Stimulated activated CD8-positive, alpha-beta memory T cell treated with anti-CD3 and anti-CD28 coated beads, Interleukin-7, amount 100 ng/mL, for 1 hour (primary cell): ENCODE data around the gene HEATR5A.
"Not testable (repeated sequence)": the region's sequence is repeated elsewhere in the genome, so short reads cannot be mapped to it uniquely, and the experiment has no call there.

Source experiments
- DNase-seq, 2 donors: peaks; one replicate each; pipeline ENCODE4 v3.0.0-alpha.2; 2020; ENCODE audit warnings: low read depth in 2 of 2

Gene HEATR5A

DNA sequence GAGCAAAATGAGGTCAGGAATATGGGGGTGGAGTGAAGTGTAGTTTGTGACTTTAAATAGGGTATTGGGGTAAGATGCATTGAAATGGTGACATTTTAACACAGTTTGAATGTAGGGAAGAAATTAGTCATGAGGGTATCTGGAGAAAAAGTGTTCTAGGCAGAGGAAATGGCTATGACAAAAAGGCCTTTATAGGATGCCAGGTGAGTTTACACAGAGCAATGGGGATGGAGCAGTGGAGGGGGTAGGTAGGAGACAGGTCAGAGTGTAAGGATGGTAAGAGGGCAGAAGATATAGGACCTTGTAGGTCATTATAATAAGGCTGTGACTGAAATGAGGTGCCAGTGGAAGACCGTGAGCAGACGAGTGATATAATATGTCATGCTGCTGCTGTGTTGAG is 30.4 kb downstream of the HEATR5A start:
- no peak for DNase-seq

- DNase-seq, result no peak
Observed at GRCh38 chr14:31388687-31389413, 31.5 kb downstream of the HEATR5A start.

DNA sequence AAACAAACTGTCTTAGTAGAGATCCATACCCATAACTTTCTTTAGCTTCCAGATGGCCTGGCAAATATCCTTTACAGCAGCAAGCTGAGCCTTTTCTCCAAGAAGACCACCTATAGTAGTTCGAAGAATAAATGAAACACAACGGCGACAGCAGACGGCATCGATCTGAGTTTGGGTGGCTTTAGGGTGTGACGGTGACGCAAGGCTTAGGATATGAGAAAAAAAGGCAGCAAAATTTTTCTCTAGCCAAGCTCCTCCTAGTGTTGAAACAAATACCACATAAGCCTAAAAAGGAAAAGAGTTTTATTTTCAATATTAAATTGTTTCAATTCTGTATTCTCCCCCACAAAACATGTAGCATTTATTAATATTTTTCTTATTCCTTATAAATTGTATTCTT is 33.3 kb downstream of the HEATR5A start:
- DNase-seq, result no peak

DNA sequence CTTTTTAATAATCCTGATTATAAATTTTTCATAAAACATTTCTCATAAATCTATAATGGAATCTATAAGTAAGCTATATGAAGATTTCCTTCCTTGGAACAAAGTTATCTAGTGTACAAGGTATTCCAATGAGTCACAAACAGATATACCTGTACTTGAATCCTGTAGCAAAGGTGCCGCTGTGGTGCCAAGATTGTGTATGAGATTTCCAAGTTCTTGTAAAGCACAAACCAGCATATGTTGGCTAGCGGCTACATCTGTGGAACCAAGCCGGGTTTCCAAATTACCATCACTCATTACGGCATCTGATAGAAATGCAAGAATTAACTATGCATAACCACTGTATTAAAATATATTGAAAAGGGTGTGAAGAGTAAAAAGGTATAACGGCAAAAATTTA is 34.1 kb downstream of the HEATR5A start:
- DNase-seq, result no peak

DNA sequence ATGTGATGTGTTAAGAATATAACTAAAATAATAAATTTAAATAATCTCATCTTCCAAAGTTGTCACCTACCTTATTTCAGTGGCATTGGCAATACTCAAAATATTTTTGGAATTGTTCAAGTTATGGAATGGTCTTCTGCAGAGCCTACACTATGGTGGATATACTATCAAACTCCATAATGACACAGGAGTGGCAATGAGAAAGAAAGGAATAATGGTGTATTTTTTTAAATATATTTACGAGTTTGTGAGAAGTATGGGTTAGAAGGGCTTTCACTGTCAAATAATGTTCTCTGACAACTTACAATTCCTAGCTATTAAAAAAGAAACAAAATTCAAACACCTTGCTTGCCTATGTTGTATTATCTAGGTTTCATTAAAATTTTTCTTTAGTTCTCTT is 38.1 kb downstream of the HEATR5A start:
- no peak for DNase-seq

DNA sequence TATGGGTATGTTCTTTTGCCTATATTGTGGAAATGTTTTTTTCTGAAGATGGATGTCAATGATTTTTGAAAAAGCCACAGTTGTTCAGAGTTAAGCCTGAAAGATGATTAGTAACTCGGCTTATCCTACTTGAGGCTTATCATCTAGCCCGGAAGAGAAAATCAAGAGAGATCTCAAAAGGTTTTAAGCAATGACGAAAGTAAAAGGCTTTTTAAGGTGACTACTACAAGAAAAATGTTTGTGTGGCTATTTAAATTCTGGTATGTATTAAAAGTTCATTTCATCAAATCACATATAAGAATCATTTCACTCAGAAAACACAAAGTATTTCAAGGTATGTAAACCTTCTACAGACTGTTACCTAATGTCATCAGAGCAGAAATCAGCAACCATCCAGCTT is 40.2 kb downstream of the HEATR5A start:
- no peak for DNase-seq

- not testable (repeated sequence) for DNase-seq
Observed at GRCh38 chr14:31379125-31379947, 41.0 kb downstream of the HEATR5A start.

DNA sequence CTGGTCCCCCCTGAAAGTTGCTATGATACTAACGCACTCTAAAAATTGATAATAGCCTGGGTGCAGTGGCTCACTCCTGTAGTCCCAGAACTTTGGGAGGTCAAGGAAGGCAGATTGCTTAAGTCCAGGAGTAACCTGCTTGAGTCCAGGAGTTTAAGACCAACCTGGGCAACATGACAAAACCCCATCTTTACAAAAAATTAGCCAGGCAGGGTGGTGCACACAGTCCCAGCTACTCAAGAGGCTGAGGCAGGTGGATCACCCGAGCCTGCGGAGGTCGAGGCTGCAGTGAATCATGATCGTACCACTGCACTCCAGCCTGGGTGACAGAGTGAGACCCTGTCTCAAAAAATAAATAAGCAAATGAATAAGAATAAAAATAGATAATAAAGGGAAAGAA is 42.9 kb downstream of the HEATR5A start:
- DNase-seq, result no peak

GRCh38 chr14:31371646-31372045 is 48.7 kb downstream of the HEATR5A start:
- DNase-seq, result no peak

DNA sequence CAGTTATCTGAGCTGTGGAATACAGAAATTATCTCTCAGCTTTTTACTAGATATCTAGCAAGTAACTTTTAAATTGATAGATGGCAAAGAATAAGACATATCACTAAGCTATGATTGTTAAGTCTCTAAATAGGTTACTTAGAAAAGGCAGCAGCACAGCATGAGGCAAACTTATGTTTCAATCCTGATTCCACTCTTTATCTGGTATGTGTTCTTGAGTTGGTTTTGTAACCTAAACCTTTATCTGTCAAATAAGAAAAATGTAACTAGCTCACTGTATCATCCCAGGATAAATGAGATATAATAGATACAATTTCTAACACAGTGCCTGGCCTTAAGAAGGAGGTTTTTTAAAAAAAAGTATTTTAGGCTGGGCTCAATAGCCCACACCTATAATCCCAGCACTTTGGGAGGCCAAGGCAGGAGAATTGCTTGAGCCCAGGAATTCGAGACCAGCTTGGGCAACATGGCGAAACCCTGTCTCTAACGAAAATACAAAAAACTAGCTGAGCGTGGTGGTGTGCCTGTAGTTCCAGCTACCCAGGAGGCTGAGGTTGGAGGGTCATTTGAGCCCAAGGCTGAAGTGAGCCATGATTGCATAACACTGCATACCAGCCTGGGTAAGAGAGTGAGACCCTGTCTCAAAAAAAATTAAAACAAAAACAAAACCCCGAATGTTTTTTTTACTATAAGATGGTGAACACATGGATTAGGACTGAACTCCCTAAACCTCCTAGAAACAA is 56.8 kb downstream of the HEATR5A start:
- DNase-seq, result no peak

- DNase-seq, result no peak
Observed at GRCh38 chr14:31362746-31363145, 57.6 kb downstream of the HEATR5A start.

DNA sequence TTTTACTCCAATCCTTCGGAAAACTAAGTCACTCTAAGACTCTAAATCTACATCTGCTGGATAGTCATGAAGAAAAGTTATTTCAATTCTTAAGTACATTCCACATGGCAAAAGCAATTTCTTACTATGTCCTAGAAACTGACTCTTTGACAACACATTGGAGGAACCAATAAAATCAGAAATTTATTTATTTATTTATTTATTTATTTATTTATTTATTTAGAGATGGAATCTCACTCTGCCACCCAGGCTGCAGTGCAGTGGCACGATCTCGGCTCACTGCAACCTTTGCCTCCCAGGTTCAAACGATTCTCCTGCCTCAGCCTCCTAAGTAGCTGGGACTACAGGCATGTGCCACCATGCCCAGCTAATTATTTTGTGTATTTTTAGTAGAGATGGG is 58.6 kb downstream of the HEATR5A start:
- not testable (repeated sequence) for DNase-seq

DNA sequence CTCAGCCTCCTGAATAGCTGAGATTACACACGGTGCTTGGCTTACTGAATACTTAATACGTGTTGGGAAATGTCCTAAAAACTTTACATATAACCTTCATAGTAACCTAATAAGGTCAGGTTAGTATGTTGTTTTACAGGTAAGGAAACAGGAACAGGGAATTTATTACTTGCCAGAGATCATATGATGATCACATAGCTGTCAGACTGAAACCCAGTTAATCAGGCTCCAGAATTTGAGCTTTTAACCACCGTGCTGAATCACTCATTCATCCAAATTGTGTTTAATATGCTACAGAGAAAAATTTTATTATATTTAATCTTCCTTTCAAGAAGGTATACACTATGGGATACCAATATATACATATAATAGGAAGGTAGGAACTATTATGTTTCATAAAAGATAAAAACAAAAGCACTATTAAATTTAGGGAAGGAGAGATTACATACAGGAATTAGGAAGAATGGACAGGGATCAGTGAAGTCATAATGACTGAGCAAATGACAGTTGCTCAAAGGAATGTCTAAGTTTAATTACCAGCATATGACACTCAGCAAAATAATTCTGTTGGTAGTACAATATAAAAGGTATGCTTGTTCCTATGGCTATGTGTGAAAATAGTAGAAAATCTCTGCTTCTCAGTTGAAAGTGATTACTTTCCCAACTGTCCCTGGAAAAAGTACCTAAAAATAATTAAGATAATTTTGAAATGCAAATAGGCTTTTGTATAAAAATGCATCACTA is 59.3 kb downstream of the HEATR5A start:
- DNase-seq, result no peak

GRCh38 chr14:31357279-31357678 is 63.1 kb downstream of the HEATR5A start:
- DNase-seq, result no peak

GRCh38 chr14:31346097-31346496 is 74.3 kb downstream of the HEATR5A start:
- DNase-seq, result no peak

DNA sequence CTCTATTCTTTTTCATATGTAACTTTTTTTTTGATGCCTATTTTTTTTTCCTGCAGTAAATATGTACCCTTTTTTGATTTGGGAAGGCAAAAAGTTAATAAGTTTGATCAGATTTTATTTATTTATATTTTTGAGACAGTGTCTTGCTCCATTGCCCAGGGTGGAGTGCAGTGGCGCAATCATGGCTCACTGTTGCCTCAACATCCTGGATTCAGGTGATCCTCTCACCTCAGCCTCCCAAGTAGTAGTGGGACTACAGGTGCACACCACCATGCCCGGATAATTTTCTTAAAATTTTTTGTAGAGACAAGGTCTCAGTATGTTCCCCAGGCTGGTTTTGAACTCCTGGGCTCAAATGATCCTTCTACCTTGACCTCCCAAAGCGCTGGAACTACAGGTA is 79.1 kb downstream of the HEATR5A start:
- no peak for DNase-seq

DNA sequence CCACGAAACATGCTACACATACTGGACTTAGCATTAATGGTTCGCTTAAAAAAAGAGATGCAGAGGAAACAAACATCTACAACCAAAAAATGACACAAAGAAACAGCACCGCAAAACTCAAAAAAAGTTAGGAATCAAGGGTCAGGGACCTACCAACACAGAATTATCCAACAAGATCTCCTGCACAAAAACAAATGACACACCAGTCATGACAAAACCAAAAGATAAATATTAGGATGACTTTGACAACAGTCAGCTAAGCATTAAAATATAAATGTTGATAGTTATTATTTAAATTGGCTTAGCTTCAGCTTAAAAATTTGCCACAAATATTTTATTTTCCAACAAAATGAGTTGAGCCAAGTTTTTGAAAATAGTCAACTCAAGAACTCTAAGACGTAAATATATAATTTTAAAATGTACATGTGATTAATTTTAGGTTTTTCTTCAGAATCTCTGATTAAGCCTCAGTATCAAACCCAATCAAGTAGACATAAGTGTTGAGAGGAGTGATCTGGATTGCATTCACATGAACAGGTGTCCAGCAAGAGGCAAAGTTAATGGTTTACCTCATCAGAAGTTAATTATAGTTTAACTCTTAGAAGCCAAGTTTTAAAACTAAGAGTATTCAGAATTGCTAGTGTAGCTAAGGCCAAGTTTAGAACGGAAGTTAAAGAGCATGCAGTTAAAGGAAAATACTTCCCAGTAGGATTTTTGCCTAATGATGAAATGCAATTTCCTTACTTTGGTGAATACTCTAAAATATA is 79.9 kb downstream of the HEATR5A start:
- no peak for DNase-seq

- DNase-seq, result no peak
Observed at GRCh38 chr14:31339743-31340142, 80.6 kb downstream of the HEATR5A start.

DNA sequence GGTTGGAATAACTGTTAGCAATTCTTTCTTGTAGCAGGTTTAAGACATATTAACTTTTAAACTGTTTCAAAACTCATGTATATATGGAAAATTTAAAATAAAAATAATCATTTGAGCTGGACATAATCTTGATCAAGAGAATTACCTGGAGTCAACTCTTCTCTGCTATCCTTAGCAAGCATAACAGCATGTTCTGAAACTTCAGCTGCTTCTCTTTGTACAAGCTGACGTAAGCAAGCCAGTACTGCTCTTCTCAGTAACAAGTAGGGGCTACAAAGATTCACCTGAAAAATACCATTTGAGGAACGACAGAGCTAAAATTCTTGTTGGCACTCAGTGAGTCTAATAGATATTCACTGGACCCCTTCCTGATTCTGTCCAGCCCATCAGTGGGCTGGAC is 83.0 kb downstream of the HEATR5A start:
- no peak for DNase-seq

- no peak for DNase-seq
Observed at GRCh38 chr14:31336646-31337045, 83.7 kb downstream of the HEATR5A start.

DNA sequence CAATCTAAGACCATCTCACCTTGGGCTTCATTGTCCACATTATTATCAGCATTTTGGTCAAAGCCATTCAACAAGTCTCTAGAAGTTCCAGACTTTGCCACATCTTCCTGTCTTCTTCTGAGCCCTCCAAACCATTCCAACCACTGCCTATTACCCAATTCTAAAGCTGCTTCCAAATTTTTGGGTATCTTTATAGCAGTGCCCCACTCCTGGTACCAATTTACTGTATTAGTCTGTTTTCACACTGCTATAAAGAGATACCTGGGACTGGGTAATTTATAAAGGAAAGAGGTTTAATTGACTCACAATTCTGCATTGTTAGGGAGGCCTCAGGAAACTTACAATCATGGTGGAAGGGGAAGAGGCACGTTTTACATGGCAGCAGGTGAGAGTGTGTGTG is 89.0 kb downstream of the HEATR5A start:
- DNase-seq, result not testable (repeated sequence)
